Osteoblast (primary cell): ENCODE measurements around the gene PRICKLE1. TPM values are rescaled to one million over a fixed set of nuclear protein-coding genes. Genes with fewer than 3 reads are reported as not detected.

Source experiments
- DNase-seq: peaks from one replicate; pipeline ENCODE4 v3.0.0; 2011; ENCODE audit warnings: low spot score, mixed read lengths; ENCODE audit not compliant: insufficient read length; ENCODE audit errors: missing footprints
- H2AFZ ChIP-seq: 2 replicates; pipeline ENCODE4 v1.6.0; 2011; ENCODE audit warnings: mild to moderate bottlenecking, low read length
- H3K27ac ChIP-seq: 2 replicates; pipeline ENCODE4 v1.5.1; 2011; ENCODE audit warnings: mild to moderate bottlenecking, low read depth, low read length, moderate library complexity
- H3K27me3 ChIP-seq: 2 replicates; pipeline ENCODE4 v1.6.0; 2012; ENCODE audit warnings: mild to moderate bottlenecking, control low read depth, inconsistent platforms, low read length, moderate library complexity; ENCODE audit not compliant: insufficient read depth
- H3K36me3 ChIP-seq: 2 replicates; pipeline ENCODE4 v1.5.1; 2011; ENCODE audit warnings: mild to moderate bottlenecking, low read length, control low read depth, moderate library complexity; ENCODE audit not compliant: insufficient read depth
- H3K4me1 ChIP-seq: 2 replicates; pipeline ENCODE4 v1.5.1; 2011; ENCODE audit warnings: mild to moderate bottlenecking, low read length, control low read depth, moderate library complexity; ENCODE audit not compliant: insufficient read depth
- H3K4me2 ChIP-seq: 2 replicates; pipeline ENCODE4 v1.6.0; 2011; ENCODE audit warnings: mild to moderate bottlenecking, low read length; ENCODE audit not compliant: insufficient read depth
- H3K4me3 ChIP-seq: fragments of 200-600 bp; sonication (generic); 3 replicates; pipeline ENCODE4 v1.5.1; 2012; ENCODE audit warnings: mild to moderate bottlenecking, low read length, inconsistent platforms; ENCODE audit not compliant: insufficient read depth
- H3K79me2 ChIP-seq: 2 replicates; pipeline ENCODE4 v1.6.0; 2012; ENCODE audit warnings: mild to moderate bottlenecking, low read length, control low read depth, inconsistent platforms; ENCODE audit not compliant: insufficient read depth
- H3K9me3 ChIP-seq: 2 replicates; pipeline ENCODE4 v1.5.1; 2011; ENCODE audit warnings: low read depth, low read length, control low read depth
- H4K20me1 ChIP-seq: 2 replicates; pipeline ENCODE4 v1.6.0; 2012; ENCODE audit warnings: mild to moderate bottlenecking, low read length, control low read depth; ENCODE audit not compliant: insufficient read depth
- CTCF ChIP-seq: IDR thresholded peaks from 2 replicates; pipeline ENCODE4 v1.5.1; 2011; ENCODE audit warnings: mild to moderate bottlenecking, low read depth, low read length, moderate library complexity; ENCODE audit errors: extremely low read depth
- total RNA-seq: library from RNA; depleted of rRNA; stranded (reverse); fragments of >200 nt; gene quantifications from 2 replicates; pipeline ENCODE4 v1.2.3, GENCODE V29; 2012

PRICKLE1 gene
- total RNA-seq, 1 donor: 13.0 TPM

- H3K4me1 ChIP-seq: peaks cover 27% of the 10 kb centered on the region
- no peak for TF ChIP-seq CTCF
- no peak for DNase-seq
- H2AFZ ChIP-seq: no peak overlapping the region
- H4K20me1 ChIP-seq: peaks cover 16% of the 10 kb centered on the region
- H3K4me2 ChIP-seq: no peak overlapping the region
- H3K36me3 ChIP-seq: peaks cover 3% of the 10 kb centered on the region
- H3K79me2 ChIP-seq: peaks cover 24% of the 10 kb centered on the region
- H3K27me3 ChIP-seq: no peaks in the 10 kb centered on the region
- no peak overlapping the region for H3K27ac ChIP-seq
- no peak overlapping the region for H3K4me3 ChIP-seq
- no peaks in the 10 kb centered on the region for H3K9me3 ChIP-seq
Measured at GRCh38 chr12:42560977-42561376, 28.6 kb downstream of the PRICKLE1 start.

- no peak overlapping the region for H3K27ac ChIP-seq
- no peak overlapping the region for H2AFZ ChIP-seq
- peaks cover 25% of the 10 kb centered on the region for H3K79me2 ChIP-seq
- H3K36me3 ChIP-seq: no peaks in the 10 kb centered on the region
- no peaks in the 10 kb centered on the region for H3K27me3 ChIP-seq
- peaks cover 19% of the 10 kb centered on the region for H4K20me1 ChIP-seq
- H3K4me1 ChIP-seq: peaks cover 10% of the 10 kb centered on the region
- H3K4me3 ChIP-seq: no peak overlapping the region
- no peak overlapping the region for H3K4me2 ChIP-seq
- no peaks in the 10 kb centered on the region for H3K9me3 ChIP-seq
- no peak for TF ChIP-seq CTCF
- DNase-seq: no peak
Measured at GRCh38 chr12:42557586-42558172, 31.9 kb downstream of the PRICKLE1 start.

- Histone ChIP-seq H3K27me3 (no peaks in the 10 kb centered on the region), H2AFZ (no peak overlapping the region), H3K4me1 (peaks cover 10% of the 10 kb centered on the region), H3K79me2 (peaks cover 25% of the 10 kb centered on the region), H3K4me2 (no peak overlapping the region), H3K9me3 (no peaks in the 10 kb centered on the region), H3K36me3 (no peaks in the 10 kb centered on the region), H4K20me1 (peaks cover 21% of the 10 kb centered on the region), H3K4me3 (no peak overlapping the region), H3K27ac (no peak overlapping the region)
- no peak for DNase-seq
- no peak for TF ChIP-seq CTCF
Measured at GRCh38 chr12:42556917-42557316, 32.6 kb downstream of the PRICKLE1 start.

GRCh38 chr12:42552822-42553221 is 36.7 kb downstream of the PRICKLE1 start:
- Histone ChIP-seq H4K20me1 (peaks cover 35% of the 10 kb centered on the region), H2AFZ (no peak overlapping the region), H3K36me3 (peaks cover 11% of the 10 kb centered on the region), H3K9me3 (no peaks in the 10 kb centered on the region), H3K4me2 (no peak overlapping the region), H3K4me3 (no peak overlapping the region), H3K79me2 (peaks cover 16% of the 10 kb centered on the region), H3K27me3 (no peaks in the 10 kb centered on the region), H3K4me1 (no peaks in the 10 kb centered on the region), H3K27ac (no peak overlapping the region)
- no peak for DNase-seq
- no peak for TF ChIP-seq CTCF
